HTERT RPE-1 (cell line): ENCODE results near the gene MMP20.

Experiments used
- in situ Hi-C: fragments of 300-500 bp; cut with MboI; formaldehyde crosslinking; loops from 4 replicates; pipeline ENCODE4 v1.14.3; 2020; ENCODE audit warnings: low sequenced_read_pairs

MMP20 gene

DNA sequence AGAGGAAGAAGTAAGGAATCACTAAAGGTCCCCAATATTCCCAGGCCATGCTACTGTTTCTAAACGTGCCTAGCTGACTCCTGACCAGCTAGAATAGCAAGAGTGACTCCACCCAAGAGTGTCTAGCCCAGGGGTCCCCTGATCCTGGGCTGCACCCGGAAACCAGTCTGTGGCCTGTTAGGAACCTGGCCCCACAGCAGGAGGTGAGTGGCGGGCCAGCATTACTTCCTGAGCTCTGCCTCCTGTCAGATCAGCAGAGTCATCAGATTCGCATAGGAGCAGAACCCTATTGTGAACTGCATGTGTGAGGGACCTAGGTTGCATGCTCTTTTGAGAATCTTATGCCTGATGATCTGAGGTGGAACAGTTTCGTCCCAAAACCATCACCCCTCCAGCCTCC is 2.0 kb downstream of the MMP20 start:
- in situ Hi-C loops, result no loop called here

DNA sequence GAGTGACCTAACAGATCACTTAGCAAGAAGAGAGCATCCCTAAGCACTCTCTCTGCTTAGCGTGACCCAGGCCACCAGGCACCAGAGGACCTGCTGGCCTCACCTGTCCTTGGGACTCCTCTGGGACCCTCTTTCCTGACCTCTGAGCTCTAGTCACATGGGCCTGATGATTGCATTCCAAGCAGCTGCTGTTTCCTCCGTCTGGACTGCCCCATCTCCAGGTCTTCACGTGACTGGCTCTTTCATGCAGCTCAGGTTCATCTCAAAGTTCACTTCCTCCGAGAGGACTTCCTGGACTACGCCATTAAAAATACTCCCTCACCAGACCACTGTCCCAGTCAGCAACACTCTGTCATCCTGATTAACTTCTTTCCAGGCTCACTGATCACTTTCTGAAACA is 2.9 kb downstream of the MMP20 start:
- in situ Hi-C loops, result no loop called here

DNA sequence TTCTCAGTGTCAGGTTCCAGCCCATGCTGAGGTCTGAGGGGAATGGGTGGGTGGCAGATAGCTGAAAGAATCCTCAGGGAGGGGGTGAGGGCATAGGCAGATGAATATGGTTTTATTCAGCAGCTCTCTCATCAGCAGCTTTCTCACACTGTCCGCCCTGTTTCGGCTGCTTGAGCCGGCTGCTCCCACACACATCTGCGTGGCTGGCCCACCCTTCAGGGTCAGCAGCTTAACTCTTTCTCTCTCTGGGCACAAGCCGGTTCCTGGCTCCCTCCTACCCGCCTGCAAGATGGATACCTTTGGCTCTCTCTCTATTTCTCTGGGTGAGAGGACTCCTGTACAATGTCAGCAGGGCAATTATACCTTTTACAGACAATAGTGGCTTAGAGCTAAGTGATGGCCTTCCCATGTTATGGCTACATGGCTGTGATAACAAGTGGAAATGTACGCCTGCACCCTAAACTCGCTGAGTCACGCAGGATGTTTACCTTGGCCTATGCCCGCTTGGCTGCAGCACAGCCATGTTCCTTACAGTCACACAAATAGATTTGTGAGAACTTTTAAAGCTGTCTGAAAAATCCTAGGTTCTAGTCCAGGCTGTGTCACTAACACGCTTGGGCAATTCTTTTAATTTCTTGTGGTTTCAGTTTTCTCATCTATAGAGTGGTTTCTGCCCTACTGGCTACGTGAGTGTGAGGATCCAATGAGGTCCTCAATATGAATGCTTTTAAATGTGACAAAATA is 4.1 kb downstream of the MMP20 start:
- in situ Hi-C loops, result no loop called here

DNA sequence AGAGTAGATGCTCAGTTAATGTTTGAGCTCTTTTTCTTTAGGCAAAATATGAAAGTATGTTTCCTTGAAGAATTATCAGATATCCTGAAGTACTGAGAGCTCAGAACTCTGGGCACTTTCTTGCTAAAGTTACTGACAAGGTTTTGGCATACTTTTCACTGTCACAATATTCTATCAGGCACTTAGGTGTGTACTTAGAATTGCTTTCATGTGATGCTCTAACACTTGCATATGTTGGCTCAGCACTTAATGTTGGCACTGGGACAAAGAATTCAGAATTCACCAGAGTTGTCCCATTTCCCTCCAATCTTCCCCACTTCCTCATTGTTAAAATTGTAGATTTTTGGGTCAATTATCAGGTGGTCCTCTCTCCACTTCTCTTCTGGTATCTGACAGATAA is 5.0 kb downstream of the MMP20 start:
- in situ Hi-C loops, result no loop called here

DNA sequence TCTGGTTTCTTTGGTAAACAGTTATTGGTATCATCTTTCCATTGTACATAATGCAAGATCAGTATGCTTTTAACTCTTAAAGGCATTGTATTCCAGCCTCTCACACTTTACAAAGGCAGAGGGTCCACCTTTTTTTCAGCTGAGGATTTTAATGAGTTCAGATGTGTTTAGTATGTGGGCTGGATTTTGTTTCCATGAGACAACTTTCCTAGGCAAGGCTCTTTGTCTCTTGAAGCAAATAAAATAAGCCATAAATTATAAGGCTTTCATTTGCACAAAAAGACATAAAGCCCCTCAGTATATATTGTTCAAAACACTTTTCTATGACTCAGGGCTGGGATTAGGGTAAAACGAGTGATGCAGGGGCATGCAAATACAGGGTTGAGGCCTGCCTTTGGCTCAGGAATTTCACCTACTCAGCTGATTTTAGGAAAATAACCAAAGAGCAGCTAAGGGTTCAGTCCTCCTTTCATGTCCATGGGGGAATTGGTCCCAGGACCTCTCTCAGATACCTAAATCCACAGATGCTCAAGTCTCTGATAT is 7.6 kb downstream of the MMP20 start:
- in situ Hi-C loops, result no loop called here

DNA sequence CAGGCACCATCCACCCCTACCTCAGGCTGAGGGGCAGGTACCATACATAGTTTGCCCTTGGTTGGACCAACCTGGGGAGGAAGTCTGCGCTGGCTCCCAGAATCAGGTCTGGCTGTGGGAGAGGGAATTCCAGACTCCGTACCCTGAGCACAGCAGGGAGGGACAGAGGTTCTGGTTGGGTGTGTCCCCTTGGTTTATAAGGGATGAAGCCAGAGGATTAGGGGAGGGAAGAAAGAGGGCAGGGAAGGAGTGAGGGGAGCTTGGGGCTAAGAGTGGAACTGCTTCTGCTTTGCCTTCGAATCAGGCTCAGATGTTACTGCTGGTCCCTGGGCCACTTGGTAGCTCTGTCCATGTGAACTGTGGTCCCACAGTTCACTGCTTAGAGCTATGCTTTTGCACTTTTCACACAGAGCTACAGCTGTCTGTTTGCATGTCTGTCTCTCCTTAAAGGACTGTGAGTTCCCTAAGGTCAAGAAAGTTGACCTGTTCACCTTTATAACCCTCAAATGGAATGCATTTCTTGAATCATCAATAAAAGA is 9.2 kb downstream of the MMP20 start:
- in situ Hi-C loops, result no loop called here

DNA sequence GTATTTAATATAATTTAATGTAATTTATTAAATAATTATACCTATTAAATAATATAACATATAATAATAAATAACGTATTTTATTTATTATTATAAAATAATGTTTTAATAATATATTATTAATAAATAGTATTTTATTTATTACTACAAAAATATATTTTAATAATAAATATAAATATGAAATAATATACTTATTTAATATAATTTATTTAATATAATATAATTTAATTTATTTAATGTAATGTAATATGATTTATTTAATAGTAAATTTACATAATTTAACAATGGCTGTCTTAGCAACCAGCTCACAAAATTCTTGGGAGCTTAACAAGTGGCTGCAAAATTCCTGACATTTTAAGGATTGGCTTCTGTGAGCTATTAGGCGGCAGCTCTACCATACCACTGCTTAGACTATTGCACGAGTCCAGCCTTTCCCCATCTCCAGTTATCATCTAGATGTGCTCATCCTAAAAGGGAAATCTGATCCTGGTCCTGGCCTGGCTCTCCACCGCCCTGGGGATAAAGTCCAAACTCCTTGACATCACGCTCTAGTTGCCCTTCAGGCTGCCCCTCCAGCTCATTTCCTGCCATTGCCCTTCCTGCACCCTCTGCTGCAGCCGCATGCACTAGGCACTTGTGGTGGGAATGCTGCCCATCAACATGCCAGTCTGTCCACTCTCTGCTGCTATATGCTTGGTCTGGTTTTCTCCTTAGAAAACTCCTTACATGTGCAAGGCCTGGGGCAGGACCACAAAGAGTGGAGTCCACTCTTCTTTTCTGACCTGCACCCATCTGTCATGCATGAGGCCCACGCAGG is 9.8 kb downstream of the MMP20 start:
- in situ Hi-C loops, result no loop called here

DNA sequence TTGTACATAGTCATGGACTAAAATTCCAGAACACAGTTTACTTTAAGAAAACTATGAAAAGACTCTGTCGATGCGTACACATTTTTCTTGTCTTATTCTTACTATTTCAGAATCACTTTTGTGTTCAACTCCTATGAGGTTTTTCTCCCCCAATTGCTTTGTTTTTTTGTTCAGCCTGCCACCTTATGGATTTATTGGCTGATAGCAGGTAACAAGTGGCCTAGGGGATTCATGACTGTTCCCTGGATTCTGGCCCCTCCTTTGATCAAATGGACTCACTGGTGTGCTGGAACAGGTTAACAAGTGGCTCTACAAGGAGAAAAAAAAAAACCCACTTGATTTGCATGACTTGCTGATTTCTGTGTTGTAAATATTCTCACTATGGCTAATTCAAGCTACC is 10.6 kb downstream of the MMP20 start:
- in situ Hi-C loops, result no loop called here

DNA sequence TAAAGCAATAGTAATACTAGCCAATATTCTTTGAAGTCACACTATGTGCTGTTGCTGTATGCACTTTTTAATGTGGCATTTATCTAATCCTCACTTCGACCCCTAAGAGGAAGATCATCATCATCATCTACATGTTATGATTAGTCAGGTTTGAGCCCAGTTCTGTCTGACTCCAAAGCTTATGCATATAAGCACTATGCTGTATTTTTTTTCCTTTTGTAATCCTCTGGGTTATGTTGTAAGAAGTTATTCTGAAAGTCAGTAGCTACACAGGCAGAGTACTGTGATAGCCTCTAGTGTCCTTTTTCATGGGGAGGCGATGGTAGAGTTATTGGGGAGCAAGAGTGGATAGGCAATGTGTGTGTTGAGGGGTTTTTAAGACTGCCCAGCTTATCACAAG is 11.1 kb downstream of the MMP20 start:
- in situ Hi-C loops, result no loop called here

DNA sequence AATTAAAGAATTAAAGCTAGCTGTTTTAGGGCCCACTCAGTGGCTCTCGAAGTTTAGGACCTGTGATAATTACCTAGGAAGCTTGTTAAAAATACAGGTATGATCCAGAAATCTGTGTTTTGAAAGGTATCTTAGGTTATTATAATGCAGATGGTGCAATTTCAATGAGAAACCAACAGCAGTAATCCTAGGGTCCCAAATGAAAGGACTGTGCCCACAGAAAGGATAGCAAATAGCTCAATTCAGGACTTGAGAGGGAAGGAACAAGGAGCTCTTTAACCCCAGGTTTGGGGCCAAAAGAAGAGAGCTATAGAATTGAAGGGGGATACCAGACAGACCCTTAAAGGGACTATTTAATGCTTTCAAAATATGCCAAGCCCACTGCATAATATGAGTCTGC is 11.7 kb downstream of the MMP20 start:
- in situ Hi-C loops, result no loop called here

DNA sequence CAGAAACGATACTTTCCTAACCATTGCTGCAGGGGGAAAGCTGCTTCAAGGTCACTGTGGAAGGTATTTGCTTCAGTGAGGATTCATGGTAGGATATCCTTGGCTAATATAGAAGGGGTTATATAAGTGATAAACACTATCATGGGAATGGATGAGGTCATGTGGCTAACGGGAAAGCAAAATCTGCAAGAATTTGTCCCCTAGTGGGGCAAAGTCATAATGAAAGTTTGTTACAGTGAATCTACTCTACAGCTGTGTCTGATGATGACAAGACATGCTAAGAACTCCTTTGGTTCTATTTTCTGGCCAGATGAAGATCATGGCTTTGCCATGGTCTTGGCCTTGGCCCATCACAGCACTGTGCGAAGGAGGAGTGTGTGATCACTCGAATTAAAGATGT is 13.8 kb downstream of the MMP20 start:
- in situ Hi-C loops, result no loop called here

DNA sequence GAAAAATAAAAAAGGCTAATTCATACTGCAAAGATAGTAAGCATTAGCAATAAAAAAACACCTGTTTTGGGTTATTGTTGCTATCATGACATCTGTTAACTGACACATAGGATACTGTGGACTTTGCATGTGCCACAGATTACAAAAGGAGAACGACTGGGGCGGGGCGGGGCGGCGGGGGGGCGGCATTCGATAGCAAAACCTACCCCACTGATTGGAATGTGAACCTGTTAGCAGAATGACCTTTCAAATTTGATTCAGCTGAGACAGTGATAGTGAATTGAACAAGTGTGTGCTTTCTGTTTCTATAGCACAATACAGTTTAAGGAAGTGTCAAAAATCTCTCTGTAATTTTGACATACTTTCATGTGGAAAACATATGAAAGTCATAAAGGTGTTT is 14.9 kb downstream of the MMP20 start:
- in situ Hi-C loops, result no loop called here

DNA sequence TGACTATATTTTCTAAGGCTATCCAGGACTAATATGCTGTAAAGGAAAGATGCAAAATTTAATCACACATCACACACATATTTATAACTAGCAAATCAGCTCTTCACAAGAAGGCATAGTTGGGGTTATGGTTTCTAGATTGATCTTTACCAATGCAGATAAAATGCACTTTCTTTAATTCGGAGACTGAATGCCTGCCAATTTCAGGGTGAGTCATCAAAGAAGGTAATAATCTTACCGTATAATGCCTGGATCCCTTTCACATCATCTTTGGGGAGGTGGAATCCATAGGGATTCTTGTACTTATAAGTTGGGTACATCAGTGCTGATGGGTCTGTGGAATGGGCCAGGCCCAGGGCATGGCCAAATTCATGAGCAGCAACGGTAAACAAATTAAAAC is 16.4 kb downstream of the MMP20 start:
- in situ Hi-C loops, result no loop called here

DNA sequence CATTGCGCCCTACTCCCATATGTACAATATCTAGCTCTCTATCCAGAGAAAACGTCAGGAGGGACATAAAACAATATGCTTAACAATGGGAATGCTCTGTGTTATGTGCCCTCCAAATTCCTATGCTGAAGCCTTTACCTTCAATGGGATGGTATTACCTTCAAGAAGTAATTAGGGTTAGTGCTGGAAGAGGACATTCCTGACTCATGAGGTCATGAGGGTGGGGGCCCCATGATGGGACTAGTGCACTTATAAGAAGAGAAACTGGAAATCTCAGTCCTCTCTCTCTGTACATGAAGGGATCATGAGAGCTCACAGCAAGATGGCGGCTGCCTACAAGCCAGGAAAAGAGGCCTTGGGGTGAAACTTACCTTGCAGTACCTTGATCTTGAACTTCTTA is 20.3 kb downstream of the MMP20 start:
- in situ Hi-C loops, result no loop called here

DNA sequence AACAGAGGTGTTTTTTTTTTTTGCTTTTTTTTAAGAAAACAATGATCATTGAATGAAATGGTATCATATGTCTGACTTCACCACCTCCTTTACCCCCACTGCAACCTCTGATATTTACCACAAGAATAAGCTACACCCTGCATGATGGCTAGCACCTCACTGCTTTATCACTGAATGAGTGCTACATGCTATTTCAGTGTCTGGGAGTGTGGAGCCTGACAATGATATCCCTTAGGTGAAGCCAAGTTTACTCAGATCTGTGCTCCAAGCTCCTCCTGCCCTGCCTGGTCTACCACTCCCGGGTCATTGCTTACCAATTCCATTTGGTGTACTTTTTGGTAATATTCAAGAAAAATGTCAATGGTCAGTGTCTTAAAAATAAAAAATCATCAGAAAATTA is 21.1 kb downstream of the MMP20 start:
- in situ Hi-C loops, result no loop called here

DNA sequence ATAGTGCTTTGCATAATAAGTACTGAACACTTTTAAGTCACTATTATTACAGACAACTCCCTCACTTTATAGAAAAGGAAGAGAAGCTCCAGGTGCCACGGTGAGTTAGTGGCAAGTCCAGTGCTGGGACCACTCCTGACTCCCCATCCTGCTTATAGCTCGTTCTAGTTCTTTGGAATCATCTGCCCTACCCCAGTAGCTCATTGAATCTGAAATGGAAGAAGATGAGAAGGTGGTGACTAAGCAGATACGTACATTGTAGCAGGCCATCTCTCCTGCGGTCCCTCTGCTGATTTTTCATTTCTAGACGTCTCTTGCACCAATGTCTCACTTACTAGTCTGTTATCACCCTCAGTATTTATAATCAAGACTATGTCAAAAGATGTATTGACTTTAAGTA is 21.6 kb downstream of the MMP20 start:
- in situ Hi-C loops, result no loop called here

DNA sequence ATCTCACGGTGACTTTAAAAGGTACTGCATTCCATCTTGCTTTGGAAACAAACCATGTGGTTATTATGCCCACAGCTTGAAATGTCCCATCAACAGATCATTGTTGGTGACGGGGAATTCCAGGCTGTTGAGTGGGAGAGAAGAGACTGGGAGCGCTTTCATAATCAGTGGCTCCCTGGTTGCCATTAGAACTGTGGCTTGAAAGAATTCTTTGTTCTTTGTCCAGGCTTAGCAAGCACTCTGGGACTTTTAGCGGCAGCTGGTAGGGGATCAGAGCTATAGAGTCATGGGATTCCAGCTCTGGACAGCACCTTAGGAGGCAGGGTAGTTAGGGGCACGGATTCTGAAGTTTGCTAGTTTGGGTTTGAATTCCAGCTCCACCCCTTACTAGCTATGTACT is 22.0 kb downstream of the MMP20 start:
- in situ Hi-C loops, result no loop called here

DNA sequence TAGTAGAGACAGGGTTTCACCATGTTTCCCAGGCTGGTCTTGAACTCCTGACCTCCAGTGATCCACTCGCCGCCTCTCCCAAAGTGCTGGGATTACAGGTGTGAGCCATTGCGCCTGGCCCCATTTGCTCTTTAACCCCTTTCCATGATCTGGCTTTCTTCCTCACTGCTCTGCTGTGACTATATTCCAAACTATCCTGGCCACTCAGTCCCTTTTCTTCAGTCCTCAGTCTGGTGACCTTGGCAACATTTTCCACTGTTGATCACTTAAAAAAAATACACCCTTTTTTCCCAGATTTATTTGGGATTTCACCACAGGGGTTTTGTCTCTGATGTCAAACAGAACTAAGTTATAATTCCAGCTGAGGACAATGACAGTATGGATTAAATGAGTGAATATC is 24.5 kb downstream of the MMP20 start:
- in situ Hi-C loops, result no loop called here

DNA sequence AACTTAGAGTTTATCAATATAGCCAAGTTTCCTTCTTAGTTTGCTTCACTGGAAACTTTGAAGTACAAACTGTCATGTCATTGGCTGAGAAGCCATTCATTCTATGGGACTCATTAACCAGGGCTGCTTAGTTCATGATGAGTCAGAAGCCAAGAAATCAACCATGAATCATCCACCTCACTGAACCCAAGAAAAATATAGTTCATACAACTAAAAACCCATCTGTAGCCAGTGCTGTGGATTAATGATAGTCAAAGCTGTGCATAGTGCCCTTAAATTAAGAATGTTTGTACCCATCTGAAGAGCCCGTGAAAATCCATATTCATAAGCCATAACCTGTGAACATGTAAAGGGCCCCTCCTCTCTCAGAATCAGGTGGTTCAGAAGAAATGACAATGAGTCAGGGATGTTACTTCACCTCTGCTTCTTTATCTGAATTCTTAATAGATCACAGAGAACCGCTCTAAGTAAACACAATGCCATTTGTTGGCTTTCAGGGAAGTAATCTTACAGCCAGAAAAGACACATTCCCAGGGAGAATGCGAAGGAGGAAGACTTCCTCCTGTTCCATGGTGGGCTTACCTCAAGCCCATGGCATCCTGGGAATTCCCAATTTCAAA is 25.4 kb downstream of the MMP20 start:
- in situ Hi-C loops, result no loop called here

DNA sequence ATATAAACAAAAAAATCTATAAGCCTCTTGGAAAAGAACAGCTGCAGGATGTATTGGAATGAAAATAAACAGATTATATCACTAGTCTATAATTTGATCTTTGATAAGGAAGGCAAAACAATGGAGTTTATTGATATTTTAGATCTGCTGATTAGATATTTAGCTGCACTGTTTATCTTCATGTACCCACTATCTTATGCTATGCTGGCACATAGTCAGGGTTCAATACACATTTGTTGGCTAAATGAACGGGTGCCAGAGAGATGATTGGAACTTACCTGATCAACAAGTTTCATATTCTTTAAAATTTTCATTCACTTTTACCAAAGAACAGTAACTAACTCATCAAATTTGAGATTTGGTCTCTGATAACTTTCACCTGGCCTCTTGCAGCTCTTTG is 26.9 kb downstream of the MMP20 start:
- in situ Hi-C loops, result no loop called here

DNA sequence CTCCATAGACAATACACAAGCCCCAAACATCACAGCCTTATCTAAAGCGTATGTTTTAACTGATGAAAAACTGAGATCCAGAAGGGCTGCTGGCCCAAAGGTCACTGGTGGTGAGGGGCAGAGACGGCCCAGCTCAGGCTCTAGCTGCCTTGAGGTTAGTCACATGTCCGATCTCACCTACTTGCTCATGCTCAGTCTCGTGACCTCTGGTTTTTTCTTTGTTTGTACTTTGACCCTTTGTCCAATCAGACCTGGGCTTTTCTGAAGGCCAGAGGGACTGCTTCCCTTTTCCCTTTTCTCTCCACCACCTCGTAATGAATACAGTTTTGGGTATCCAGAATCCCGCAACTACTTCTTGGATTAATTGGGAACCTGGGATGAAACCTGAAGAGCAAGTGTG is 28.6 kb downstream of the MMP20 start:
- in situ Hi-C loops, result no loop called here
